ENCODE measurements around the gene IL27RA. TPM values are rescaled to one million over a fixed set of nuclear protein-coding genes. Genes with fewer than 3 reads are reported as not detected.

The IL27RA gene
- total and polyA plus RNA-seq, 7 donors = 1.5 to 3.7 (median 2.8) TPM

DNA sequence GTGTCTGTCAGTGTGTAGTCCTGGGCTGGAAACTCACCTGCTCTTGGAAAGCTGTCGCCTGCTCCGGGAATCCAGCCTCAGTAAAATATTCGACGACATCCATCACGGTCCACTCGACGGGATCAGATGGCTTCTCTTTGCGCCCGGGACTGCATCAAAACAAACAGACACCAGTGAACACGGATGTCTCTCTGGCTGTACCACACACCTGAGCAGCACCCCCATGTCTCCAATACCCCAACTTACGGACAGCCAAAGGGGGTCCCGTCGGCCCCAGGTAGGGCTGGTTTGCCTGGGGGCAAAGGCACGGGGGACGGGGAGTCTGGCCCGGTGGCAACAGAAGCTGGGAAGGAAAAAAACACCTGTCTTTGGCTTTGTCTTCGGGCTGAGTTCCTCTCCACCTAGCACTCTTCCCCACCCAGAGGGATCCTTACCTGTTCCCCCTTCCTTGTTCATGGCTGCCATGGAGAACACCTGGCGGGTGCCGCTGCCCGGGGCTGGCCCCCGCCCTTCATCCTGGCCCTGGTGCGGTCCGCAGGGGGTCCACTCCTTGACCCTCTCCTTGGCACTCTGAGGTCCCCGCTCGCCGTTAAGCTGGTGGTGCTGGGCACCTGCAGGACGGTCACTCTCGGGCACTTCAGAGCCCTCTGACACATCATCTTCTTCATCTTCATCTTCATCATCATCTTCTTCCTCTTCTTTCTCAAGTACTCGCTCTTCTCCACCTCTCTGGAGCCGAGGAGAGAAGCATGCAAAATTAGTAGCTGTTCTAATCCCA, 57.3 kb downstream of the IL27RA start:
- intact Hi-C loops (cut with DNase I) = no loop called here
- H3K27ac ChIP-seq = no peak overlapping the region
- 86 to 88% (median 87%) methylated on average over 30 of the region's 30 CpGs for WGBS, 3 donors

DNA sequence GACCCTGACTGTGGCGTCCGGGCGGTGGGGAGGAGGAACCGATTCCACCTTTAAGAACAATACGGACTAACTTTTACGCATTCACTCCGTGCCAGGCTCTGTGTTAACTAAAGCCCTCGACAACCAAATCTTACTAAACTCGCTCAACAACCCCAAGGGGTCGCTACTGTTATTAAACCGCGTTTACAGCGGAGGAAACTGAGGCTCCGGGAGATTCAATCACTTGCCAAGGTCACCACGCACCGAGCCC, 57.8 kb downstream of the IL27RA start:
- TF ChIP-seq, protein P1, sequence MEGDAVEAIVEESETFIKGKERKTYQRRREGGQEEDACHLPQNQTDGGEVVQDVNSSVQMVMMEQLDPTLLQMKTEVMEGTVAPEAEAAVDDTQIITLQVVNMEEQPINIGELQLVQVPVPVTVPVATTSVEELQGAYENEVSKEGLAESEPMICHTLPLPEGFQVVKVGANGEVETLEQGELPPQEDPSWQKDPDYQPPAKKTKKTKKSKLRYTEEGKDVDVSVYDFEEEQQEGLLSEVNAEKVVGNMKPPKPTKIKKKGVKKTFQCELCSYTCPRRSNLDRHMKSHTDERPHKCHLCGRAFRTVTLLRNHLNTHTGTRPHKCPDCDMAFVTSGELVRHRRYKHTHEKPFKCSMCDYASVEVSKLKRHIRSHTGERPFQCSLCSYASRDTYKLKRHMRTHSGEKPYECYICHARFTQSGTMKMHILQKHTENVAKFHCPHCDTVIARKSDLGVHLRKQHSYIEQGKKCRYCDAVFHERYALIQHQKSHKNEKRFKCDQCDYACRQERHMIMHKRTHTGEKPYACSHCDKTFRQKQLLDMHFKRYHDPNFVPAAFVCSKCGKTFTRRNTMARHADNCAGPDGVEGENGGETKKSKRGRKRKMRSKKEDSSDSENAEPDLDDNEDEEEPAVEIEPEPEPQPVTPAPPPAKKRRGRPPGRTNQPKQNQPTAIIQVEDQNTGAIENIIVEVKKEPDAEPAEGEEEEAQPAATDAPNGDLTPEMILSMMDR (IDR thresholded peaks at IDR 0.05) = no peak
- peaks cover 10% of the 10 kb centered on the region for H3K9me3 ChIP-seq
- H3K27me3 ChIP-seq (ENCODE audit: insufficient read depth in 3 of 3, low read length in 2 of 3) = no peaks in the 10 kb centered on the region
- intact Hi-C loops (cut with DNase I) = no loop called here
- no peak for ATAC-seq
- H3K4me1 ChIP-seq = peaks cover 6% of the 10 kb centered on the region
- WGBS, 3 donors = 15 to 23% (median 17%) methylated on average over 16 of the region's 16 CpGs
- H3K4me3 ChIP-seq = peak overlapping the region; percentile 89
- DNase-seq = no peak
- peaks cover 0 to 28% of the 10 kb centered on the region in 2 donors for H3K36me3 ChIP-seq (ENCODE audit: insufficient read depth in 1 of 2, low read depth in 1 of 2)
- peak overlapping the region; percentile 89 for H3K27ac ChIP-seq

More for the DNA sequence above, 57.3 kb downstream of the IL27RA start:
- TF ChIP-seq, protein P1 (IDR thresholded peaks at IDR 0.05) = no peak
- Histone ChIP-seq H3K27me3 (ENCODE audit: insufficient read depth in 3 of 3, low read length in 2 of 3) (no peaks in the 10 kb centered on the region), H3K4me1 (peaks cover 6% of the 10 kb centered on the region), H3K9me3 (peaks cover 9% of the 10 kb centered on the region), H3K4me3 (peak overlapping the region; percentile 89), H3K36me3 (ENCODE audit: insufficient read depth in 1 of 2, low read depth in 1 of 2) (peaks cover 0 to 28% of the 10 kb centered on the region in 2 donors)
- DNase-seq = no peak
- no peak for ATAC-seq

DNA sequence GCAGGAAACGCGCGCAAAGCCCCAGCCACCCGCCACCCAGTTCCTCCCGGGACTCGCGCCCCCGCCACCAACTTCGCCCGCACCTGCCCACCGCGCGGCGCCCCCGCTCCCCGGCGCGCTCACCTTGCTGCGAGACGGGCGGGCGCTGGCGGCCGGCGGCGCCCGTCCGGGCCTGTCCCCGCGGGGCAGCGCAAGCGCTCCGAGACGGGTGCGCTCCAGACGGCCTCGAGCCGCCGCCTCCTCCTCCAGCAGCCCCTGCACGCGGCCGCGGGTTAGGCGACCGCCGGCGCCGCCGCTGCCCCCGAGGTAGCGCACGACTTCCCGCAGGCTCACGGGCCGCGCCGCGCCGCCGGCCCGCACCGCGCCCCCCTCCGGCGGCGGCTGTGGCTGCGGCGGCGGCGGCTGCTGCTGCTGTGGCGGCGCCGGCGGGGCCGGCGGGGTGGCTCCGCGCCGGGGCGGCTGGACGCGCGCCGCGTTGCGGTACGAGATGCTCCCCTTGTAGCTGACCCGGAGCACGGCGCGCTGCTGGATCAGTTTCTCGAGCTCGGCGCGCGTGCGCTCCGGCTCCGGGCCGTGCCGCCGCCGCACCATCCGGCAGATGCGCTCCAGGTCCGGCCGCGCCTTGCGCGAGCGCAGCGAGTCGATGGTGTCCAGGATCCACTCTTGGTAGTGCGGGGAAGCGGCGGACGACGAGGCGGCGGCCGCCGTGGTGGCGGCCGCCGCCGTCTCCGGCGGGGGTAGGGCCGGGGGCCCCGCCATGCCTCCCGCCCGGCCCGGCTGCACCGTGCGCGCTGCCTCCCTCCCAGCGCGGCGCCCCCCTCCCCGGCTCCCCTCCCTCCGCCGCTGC, 58.3 kb downstream of the IL27RA start:
- TF ChIP-seq, protein P1 (IDR thresholded peaks at IDR 0.05) = no peak

DNA sequence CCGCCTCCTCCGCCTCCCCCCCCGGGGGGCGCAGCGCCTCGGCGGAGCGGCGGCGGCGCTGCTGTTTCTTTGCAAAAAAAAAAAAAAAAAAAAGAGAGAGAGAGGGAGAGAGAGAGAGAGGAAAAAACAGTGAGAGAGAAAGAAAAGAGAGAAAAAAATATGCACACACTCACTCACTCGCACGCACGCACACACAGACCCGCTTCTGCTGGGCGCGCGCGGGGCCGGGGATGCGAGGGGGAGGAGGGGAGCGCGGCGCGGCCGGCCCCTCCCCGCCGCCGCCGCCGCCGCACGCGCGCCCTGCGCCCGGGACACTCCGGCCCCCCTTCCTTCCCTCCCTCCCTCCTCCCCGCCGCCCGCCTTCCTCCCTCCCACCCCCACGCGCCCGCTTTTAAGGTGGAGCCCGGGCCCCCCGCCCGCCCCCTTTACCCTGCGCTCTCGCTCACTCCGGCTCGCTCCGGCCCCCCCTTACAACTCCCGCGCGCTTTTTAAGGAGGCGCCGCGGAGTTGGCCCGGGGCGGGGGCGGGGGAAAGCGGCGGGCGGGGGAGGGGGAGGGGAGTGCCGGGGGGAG, 59.0 kb downstream of the IL27RA start, which contains the start of gene SAMD1:
Gene SAMD1 (minus strand): TSS at position 243 of the 572 bp plus-strand sequence.
- Histone ChIP-seq H3K36me3 (ENCODE audit: insufficient read depth in 1 of 2, low read depth in 1 of 2) (peaks cover 0 to 29% of the 10 kb centered on the region in 2 donors), H3K27me3 (ENCODE audit: insufficient read depth in 3 of 3, low read length in 2 of 3) (no peaks in the 10 kb centered on the region), H3K4me1 (peaks cover 6% of the 10 kb centered on the region), H3K9me3 (peaks cover 10% of the 10 kb centered on the region), H3K4me3 (peak within 1 kb of the TSS; percentile 89), H3K27ac (peak within 1 kb of the TSS; percentile 89)
- 0 to 1% methylated on average over 18 to 41 of the region's 65 CpGs; no CpG with 5 or more reads in 1 of the 3 donors for WGBS, 3 donors
- TF ChIP-seq, protein P1 (IDR thresholded peaks at IDR 0.05) = no peak
- DNase-seq = peak; percentile 96
- intact Hi-C loops (cut with DNase I) = no loop called here
- peak; percentile 62 to 77 (median 73) for ATAC-seq

More for the DNA sequence above, 58.3 kb downstream of the IL27RA start:
- WGBS, 3 donors = 0 to 1% (median 1%) methylated on average over 24 to 132 of the region's 142 CpGs
- peaks cover 10% of the 10 kb centered on the region for H3K9me3 ChIP-seq
- H3K27ac ChIP-seq = peak overlapping the region; percentile 89
- intact Hi-C loops (cut with DNase I) = no loop called here
- no peaks in the 10 kb centered on the region for H3K27me3 ChIP-seq (ENCODE audit: insufficient read depth in 3 of 3, low read length in 2 of 3)
- H3K4me1 ChIP-seq = peaks cover 6% of the 10 kb centered on the region
- peaks cover 0 to 28% of the 10 kb centered on the region in 2 donors for H3K36me3 ChIP-seq (ENCODE audit: insufficient read depth in 1 of 2, low read depth in 1 of 2)
- ATAC-seq (peak; percentile 5 to 25 (median 18)), DNase-seq (peak; percentile 69 to 74)
- peak overlapping the region; percentile 89 for H3K4me3 ChIP-seq

Data from psoas muscle (tissue), 8 donors.